Measurements from ENCODE around the gene ZEB1.

Gene ZEB1

GRCh38 chr10:31345886-31346285, 26.9 kb downstream of the ZEB1 start:
- no peak for DNase-seq (ENCODE audit: low spot score)

GRCh38 chr10:31346953-31347352, 27.9 kb downstream of the ZEB1 start:
- POLR2A ChIA-PET (ENCODE audit: low non-redundant PET) = no interaction called here
- no peak for TF ChIP-seq CTCF (conservative IDR thresholded peaks at IDR 0.05; ENCODE audit: low read depth)
- CTCF ChIA-PET = no interaction called here

More at GRCh38 chr10:31345886-31346285, 26.9 kb downstream of the ZEB1 start:
- ChIA-PET CTCF (interaction anchor here (0.7 kb wide), 2 partner anchors 16 to 637 kb away, joined by 3 to 4 read pairs; no protein-coding TSS in a partner anchor), POLR2A (ENCODE audit: low non-redundant PET) (no interaction called here)
- H3K27ac ChIP-seq = no peak overlapping the region
- no peak for TF ChIP-seq CTCF (conservative IDR thresholded peaks at IDR 0.05; ENCODE audit: low read depth)

GRCh38 chr10:31347705-31348104, 28.7 kb downstream of the ZEB1 start:
- CTCF ChIA-PET = no interaction called here
- POLR2A ChIA-PET (ENCODE audit: low non-redundant PET) = no interaction called here
- TF ChIP-seq CTCF (conservative IDR thresholded peaks at IDR 0.05; ENCODE audit: low read depth) = no peak
- no peak for DNase-seq (ENCODE audit: low spot score)
- H3K27ac ChIP-seq = no peak overlapping the region

More at GRCh38 chr10:31346953-31347352, 27.9 kb downstream of the ZEB1 start:
- no peak overlapping the region for H3K27ac ChIP-seq
- no peak for DNase-seq (ENCODE audit: low spot score)

- ChIA-PET POLR2A (ENCODE audit: low non-redundant PET) (no interaction called here), CTCF (interaction anchor here (0.8 kb wide), 1 partner anchor 664 kb away, joined by 3 read pairs; no protein-coding TSS in a partner anchor)
- DNase-seq (ENCODE audit: low spot score) = no peak
- H3K27ac ChIP-seq = no peak overlapping the region
- no peak for TF ChIP-seq CTCF (conservative IDR thresholded peaks at IDR 0.05; ENCODE audit: low read depth)
These were observed 31.9 kb downstream of the ZEB1 start for GRCh38 chr10:31350891-31351290.

GRCh38 chr10:31352436-31353226, 33.6 kb downstream of the ZEB1 start:
- no peak overlapping the region for H3K27ac ChIP-seq
- ChIA-PET POLR2A (ENCODE audit: low non-redundant PET) (no interaction called here), CTCF (interaction anchor here (0.6 kb wide), 1 partner anchor 309 kb away, joined by 4 read pairs; no protein-coding TSS in a partner anchor)
- no peak for TF ChIP-seq CTCF (conservative IDR thresholded peaks at IDR 0.05; ENCODE audit: low read depth)
- DNase-seq (ENCODE audit: low spot score) = no peak

- no peak for TF ChIP-seq CTCF (conservative IDR thresholded peaks at IDR 0.05; ENCODE audit: low read depth)
- H3K27ac ChIP-seq = no peak overlapping the region
- ChIA-PET CTCF (interaction anchor here (0.6 kb wide), 2 partner anchors 310 to 350 kb away, joined by 3 to 4 read pairs; no protein-coding TSS in a partner anchor), POLR2A (ENCODE audit: low non-redundant PET) (no interaction called here)
- DNase-seq (ENCODE audit: low spot score) = peak; percentile 62
These were observed 34.6 kb downstream of the ZEB1 start for GRCh38 chr10:31353574-31353973.
